GM23338 (cell line): ENCODE measurements around the gene FNDC3B.

Source experiments
- CREB1 ChIP-seq: fragments of 250-450 bp; sonication (Bioruptor Pico); IDR thresholded peaks from 2 replicates; pipeline ENCODE4 v1.5.0; 2020; ENCODE audit warnings: low read depth, mild to moderate bottlenecking, moderate library complexity
- EZH2 ChIP-seq: fragments of 200-600 bp; sonication (generic); IDR thresholded peaks from one replicate; pipeline ENCODE4 v1.8.0; 2017; ENCODE audit warnings: antibody characterized with exemption, mild to moderate bottlenecking, low read depth; ENCODE audit not compliant: unreplicated experiment
- EZH2phosphoT487 ChIP-seq: fragments of 200-600 bp; sonication (generic); IDR thresholded peaks from one replicate; pipeline ENCODE4 v1.8.1; 2018; ENCODE audit warnings: antibody characterized with exemption; ENCODE audit not compliant: unreplicated experiment
- JUNB ChIP-seq: IDR thresholded peaks from one replicate; pipeline ENCODE4 v1.6.1; 2016; ENCODE audit warnings: antibody characterized with exemption; ENCODE audit not compliant: unreplicated experiment
- NANOG ChIP-seq: IDR thresholded peaks from 2 replicates; pipeline ENCODE4 v1.6.1; 2016; ENCODE audit warnings: antibody characterized with exemption, borderline replicate concordance
- POLR2AphosphoS5 ChIP-seq: IDR thresholded peaks from 2 replicates; pipeline ENCODE4 v1.6.1; 2016; ENCODE audit warnings: antibody characterized with exemption, low read depth
- ZNF114 ChIP-seq: fragments of 250-450 bp; sonication (Bioruptor Pico); IDR thresholded peaks from 2 replicates; pipeline ENCODE4 v1.5.0; 2020; ENCODE audit warnings: mild to moderate bottlenecking, moderate library complexity
- ZNF331 ChIP-seq: fragments of 250-450 bp; sonication (Bioruptor Pico); IDR thresholded peaks from 2 replicates; pipeline ENCODE4 v1.5.0; 2020; ENCODE audit warnings: low read depth, mild to moderate bottlenecking, moderate library complexity
- TF ChIP-seq, protein P1 (sequence below), 2 experiments: fragments of 200-600 bp in 1 of 2; sonication (generic) in 1 of 2; conservative IDR thresholded peaks; 2 replicates each; pipeline versions ENCODE4 v1.5.1 to v1.6.1; 2016 to 2017; ENCODE audit warnings: antibody characterized with exemption in 2 of 2, low read depth in 2 of 2, mild to moderate bottlenecking in 2 of 2, moderate library complexity in 1 of 2
- TF ChIP-seq, protein P2 (sequence below): IDR thresholded peaks from one replicate; pipeline ENCODE4 v1.6.1; 2018; ENCODE audit warnings: antibody characterized with exemption; ENCODE audit not compliant: unreplicated experiment
- TF ChIP-seq, protein P3 (sequence below): IDR thresholded peaks from 2 replicates; pipeline ENCODE4 v1.6.1; 2016; ENCODE audit warnings: antibody characterized with exemption
- TF ChIP-seq, protein P4 (sequence below): fragments of 250-450 bp; sonication (Bioruptor Pico); IDR thresholded peaks from 2 replicates; pipeline ENCODE4 v1.5.0; 2020; ENCODE audit warnings: mild to moderate bottlenecking, moderate library complexity

DNA sequence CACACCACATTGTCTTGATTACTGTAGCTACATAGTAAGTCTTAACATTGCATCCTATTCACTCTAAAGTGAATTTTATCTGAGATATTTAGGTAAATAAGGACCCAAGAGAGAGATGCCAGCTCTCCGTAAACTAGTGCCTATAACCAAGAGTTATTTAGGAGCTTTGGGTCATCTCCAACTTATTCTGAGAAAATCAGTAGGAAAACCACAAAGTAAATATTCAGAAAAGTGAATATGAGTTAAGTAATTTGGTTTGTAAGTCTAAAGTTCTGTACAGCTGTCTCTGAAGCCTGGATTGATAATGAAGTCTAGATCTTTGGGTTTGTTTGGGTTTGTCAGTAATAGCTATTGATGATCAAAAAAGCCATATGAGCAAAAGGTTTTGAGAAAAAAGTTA is 120.0 kb downstream of the FNDC3B start:
- TF ChIP-seq, protein P1, sequence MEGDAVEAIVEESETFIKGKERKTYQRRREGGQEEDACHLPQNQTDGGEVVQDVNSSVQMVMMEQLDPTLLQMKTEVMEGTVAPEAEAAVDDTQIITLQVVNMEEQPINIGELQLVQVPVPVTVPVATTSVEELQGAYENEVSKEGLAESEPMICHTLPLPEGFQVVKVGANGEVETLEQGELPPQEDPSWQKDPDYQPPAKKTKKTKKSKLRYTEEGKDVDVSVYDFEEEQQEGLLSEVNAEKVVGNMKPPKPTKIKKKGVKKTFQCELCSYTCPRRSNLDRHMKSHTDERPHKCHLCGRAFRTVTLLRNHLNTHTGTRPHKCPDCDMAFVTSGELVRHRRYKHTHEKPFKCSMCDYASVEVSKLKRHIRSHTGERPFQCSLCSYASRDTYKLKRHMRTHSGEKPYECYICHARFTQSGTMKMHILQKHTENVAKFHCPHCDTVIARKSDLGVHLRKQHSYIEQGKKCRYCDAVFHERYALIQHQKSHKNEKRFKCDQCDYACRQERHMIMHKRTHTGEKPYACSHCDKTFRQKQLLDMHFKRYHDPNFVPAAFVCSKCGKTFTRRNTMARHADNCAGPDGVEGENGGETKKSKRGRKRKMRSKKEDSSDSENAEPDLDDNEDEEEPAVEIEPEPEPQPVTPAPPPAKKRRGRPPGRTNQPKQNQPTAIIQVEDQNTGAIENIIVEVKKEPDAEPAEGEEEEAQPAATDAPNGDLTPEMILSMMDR (conservative IDR thresholded peaks at IDR 0.05; ENCODE audit: low read depth in 2 of 2): no peak
- no peak for TF ChIP-seq EZH2phosphoT487
- TF ChIP-seq POLR2AphosphoS5: no peak
- TF ChIP-seq, protein P2, sequence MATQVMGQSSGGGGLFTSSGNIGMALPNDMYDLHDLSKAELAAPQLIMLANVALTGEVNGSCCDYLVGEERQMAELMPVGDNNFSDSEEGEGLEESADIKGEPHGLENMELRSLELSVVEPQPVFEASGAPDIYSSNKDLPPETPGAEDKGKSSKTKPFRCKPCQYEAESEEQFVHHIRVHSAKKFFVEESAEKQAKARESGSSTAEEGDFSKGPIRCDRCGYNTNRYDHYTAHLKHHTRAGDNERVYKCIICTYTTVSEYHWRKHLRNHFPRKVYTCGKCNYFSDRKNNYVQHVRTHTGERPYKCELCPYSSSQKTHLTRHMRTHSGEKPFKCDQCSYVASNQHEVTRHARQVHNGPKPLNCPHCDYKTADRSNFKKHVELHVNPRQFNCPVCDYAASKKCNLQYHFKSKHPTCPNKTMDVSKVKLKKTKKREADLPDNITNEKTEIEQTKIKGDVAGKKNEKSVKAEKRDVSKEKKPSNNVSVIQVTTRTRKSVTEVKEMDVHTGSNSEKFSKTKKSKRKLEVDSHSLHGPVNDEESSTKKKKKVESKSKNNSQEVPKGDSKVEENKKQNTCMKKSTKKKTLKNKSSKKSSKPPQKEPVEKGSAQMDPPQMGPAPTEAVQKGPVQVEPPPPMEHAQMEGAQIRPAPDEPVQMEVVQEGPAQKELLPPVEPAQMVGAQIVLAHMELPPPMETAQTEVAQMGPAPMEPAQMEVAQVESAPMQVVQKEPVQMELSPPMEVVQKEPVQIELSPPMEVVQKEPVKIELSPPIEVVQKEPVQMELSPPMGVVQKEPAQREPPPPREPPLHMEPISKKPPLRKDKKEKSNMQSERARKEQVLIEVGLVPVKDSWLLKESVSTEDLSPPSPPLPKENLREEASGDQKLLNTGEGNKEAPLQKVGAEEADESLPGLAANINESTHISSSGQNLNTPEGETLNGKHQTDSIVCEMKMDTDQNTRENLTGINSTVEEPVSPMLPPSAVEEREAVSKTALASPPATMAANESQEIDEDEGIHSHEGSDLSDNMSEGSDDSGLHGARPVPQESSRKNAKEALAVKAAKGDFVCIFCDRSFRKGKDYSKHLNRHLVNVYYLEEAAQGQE: no peak
- TF ChIP-seq EZH2: no peak
- no peak for TF ChIP-seq ZNF331
- TF ChIP-seq CREB1: no peak
- TF ChIP-seq ZNF114 (CRISPR knock-in tag): no peak
- TF ChIP-seq NANOG: no peak
- no peak for TF ChIP-seq JUNB
- TF ChIP-seq, protein P3, sequence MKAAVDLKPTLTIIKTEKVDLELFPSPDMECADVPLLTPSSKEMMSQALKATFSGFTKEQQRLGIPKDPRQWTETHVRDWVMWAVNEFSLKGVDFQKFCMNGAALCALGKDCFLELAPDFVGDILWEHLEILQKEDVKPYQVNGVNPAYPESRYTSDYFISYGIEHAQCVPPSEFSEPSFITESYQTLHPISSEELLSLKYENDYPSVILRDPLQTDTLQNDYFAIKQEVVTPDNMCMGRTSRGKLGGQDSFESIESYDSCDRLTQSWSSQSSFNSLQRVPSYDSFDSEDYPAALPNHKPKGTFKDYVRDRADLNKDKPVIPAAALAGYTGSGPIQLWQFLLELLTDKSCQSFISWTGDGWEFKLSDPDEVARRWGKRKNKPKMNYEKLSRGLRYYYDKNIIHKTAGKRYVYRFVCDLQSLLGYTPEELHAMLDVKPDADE: no peak
- TF ChIP-seq, protein P4, sequence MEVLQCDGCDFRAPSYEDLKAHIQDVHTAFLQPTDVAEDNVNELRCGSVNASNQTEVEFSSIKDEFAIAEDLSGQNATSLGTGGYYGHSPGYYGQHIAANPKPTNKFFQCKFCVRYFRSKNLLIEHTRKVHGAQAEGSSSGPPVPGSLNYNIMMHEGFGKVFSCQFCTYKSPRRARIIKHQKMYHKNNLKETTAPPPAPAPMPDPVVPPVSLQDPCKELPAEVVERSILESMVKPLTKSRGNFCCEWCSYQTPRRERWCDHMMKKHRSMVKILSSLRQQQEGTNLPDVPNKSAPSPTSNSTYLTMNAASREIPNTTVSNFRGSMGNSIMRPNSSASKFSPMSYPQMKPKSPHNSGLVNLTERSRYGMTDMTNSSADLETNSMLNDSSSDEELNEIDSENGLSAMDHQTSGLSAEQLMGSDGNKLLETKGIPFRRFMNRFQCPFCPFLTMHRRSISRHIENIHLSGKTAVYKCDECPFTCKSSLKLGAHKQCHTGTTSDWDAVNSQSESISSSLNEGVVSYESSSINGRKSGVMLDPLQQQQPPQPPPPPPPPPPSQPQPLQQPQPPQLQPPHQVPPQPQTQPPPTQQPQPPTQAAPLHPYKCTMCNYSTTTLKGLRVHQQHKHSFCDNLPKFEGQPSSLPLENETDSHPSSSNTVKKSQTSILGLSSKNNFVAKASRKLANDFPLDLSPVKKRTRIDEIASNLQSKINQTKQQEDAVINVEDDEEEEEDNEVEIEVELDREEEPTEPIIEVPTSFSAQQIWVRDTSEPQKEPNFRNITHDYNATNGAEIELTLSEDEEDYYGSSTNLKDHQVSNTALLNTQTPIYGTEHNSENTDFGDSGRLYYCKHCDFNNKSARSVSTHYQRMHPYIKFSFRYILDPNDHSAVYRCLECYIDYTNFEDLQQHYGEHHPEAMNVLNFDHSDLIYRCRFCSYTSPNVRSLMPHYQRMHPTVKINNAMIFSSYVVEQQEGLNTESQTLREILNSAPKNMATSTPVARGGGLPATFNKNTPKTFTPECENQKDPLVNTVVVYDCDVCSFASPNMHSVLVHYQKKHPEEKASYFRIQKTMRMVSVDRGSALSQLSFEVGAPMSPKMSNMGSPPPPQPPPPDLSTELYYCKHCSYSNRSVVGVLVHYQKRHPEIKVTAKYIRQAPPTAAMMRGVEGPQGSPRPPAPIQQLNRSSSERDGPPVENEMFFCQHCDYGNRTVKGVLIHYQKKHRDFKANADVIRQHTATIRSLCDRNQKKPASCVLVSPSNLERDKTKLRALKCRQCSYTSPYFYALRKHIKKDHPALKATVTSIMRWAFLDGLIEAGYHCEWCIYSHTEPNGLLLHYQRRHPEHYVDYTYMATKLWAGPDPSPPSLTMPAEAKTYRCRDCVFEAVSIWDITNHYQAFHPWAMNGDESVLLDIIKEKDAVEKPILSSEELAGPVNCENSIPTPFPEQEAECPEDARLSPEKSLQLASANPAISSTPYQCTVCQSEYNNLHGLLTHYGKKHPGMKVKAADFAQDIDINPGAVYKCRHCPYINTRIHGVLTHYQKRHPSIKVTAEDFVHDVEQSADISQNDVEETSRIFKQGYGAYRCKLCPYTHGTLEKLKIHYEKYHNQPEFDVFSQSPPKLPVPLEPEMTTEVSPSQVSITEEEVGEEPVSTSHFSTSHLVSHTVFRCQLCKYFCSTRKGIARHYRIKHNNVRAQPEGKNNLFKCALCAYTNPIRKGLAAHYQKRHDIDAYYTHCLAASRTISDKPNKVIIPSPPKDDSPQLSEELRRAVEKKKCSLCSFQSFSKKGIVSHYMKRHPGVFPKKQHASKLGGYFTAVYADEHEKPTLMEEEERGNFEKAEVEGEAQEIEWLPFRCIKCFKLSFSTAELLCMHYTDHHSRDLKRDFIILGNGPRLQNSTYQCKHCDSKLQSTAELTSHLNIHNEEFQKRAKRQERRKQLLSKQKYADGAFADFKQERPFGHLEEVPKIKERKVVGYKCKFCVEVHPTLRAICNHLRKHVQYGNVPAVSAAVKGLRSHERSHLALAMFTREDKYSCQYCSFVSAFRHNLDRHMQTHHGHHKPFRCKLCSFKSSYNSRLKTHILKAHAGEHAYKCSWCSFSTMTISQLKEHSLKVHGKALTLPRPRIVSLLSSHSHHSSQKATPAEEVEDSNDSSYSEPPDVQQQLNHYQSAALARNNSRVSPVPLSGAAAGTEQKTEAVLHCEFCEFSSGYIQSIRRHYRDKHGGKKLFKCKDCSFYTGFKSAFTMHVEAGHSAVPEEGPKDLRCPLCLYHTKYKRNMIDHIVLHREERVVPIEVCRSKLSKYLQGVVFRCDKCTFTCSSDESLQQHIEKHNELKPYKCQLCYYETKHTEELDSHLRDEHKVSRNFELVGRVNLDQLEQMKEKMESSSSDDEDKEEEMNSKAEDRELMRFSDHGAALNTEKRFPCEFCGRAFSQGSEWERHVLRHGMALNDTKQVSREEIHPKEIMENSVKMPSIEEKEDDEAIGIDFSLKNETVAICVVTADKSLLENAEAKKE (CRISPR knock-in tag): no peak
